GM23338 (cell line): Measurements from ENCODE around the gene PRAF2. TPM values are rescaled to one million over a fixed set of nuclear protein-coding genes. Genes with fewer than 3 reads are reported as not detected.
A peak's percentile ranks its signal among the peaks of the same experiment; 100 is the strongest.

Experiments used
- ATAC-seq: fragments of 200-7000 bp; cut with Tn5 transposase; 3 replicates; pipeline ENCODE4 v1.9.1; 2020
- DNase-seq: peaks from one replicate; pipeline ENCODE4 v3.0.0-alpha.2; 2015; ENCODE audit warnings: low spot score
- H2AFZ ChIP-seq: fragments of 200-600 bp; sonication (generic); 2 replicates; pipeline ENCODE4 v1.8.0; 2016; ENCODE audit warnings: antibody characterized with exemption, mild to moderate bottlenecking, moderate library complexity
- H3F3A ChIP-seq: fragments of 200-600 bp; sonication (generic); replicated peaks from 2 replicates; pipeline ENCODE4 v1.8.0; 2017; ENCODE audit warnings: antibody characterized with exemption, mixed run types, low read depth
- H3K27ac ChIP-seq: fragments of 200-600 bp; sonication (generic); 2 replicates; pipeline ENCODE4 v1.6.1; 2016; ENCODE audit warnings: low read depth
- H3K27me3 ChIP-seq: fragments of 200-600 bp; sonication (generic); 2 replicates; pipeline ENCODE4 v1.8.0; 2016; ENCODE audit warnings: mild to moderate bottlenecking, mixed run types, moderate library complexity; ENCODE audit not compliant: insufficient read depth
- H3K36me3 ChIP-seq: fragments of 200-600 bp; sonication (generic); 2 replicates; pipeline ENCODE4 v1.8.0; 2016; ENCODE audit warnings: mild to moderate bottlenecking; ENCODE audit not compliant: insufficient read depth
- H3K4me1 ChIP-seq: fragments of 200-600 bp; sonication (generic); 2 replicates; pipeline ENCODE4 v1.8.0; 2016; ENCODE audit warnings: mild to moderate bottlenecking, moderate library complexity; ENCODE audit not compliant: insufficient read depth
- H3K4me2 ChIP-seq: fragments of 200-600 bp; sonication (generic); 2 replicates; pipeline ENCODE4 v1.7.1; 2017; ENCODE audit warnings: mixed run types
- H3K4me3 ChIP-seq: fragments of 200-600 bp; sonication (generic); 2 replicates; pipeline ENCODE4 v1.6.1; 2016; ENCODE audit warnings: mixed run types
- H3K79me2 ChIP-seq: fragments of 200-600 bp; sonication (generic); replicated peaks from 2 replicates; pipeline ENCODE4 v1.8.0; 2017; ENCODE audit warnings: mild to moderate bottlenecking; ENCODE audit not compliant: insufficient read depth
- H3K9me2 ChIP-seq: fragments of 200-600 bp; sonication (generic); 2 replicates; pipeline ENCODE4 v1.8.0; 2017; ENCODE audit not compliant: insufficient read depth
- H4K20me1 ChIP-seq: fragments of 200-600 bp; sonication (generic); replicated peaks from 2 replicates; pipeline ENCODE4 v1.8.0; 2017; ENCODE audit warnings: mild to moderate bottlenecking; ENCODE audit not compliant: insufficient read depth
- H3K27ac Mint-ChIP-seq: 2 replicates; pipeline ENCODE4 v1.8.0; 2020; ENCODE audit warnings: inconsistent platforms, mild to moderate bottlenecking, moderate library complexity, mixed read lengths
- H3K27me3 Mint-ChIP-seq: 3 replicates; pipeline ENCODE4 v1.8.0; 2022; ENCODE audit warnings: low read depth, mild to moderate bottlenecking, moderate library complexity, mixed read lengths, inconsistent platforms; ENCODE audit not compliant: insufficient read depth, poor library complexity
- H3K36me3 Mint-ChIP-seq: 3 replicates; pipeline ENCODE4 v1.8.0; 2021; ENCODE audit warnings: low read depth, mild to moderate bottlenecking, inconsistent platforms, moderate library complexity, mixed read lengths
- H3K4me1 Mint-ChIP-seq: 3 replicates; pipeline ENCODE4 v1.8.0; 2020; ENCODE audit warnings: mild to moderate bottlenecking, inconsistent platforms, mixed read lengths
- H3K4me3 Mint-ChIP-seq: 3 replicates; pipeline ENCODE4 v1.8.0; 2021; ENCODE audit warnings: moderate library complexity, mild to moderate bottlenecking, inconsistent platforms, mixed read lengths
- H3K9me3 Mint-ChIP-seq: 3 replicates; pipeline ENCODE4 v1.8.0; 2020; ENCODE audit warnings: moderate library complexity, mild to moderate bottlenecking, inconsistent platforms, mixed read lengths
- CTCF ChIP-seq, 2 experiments: fragments of 200-600 bp in 1 of 2; sonication (generic) in 1 of 2; conservative IDR thresholded peaks; 2 replicates each; pipeline versions ENCODE4 v1.5.1 to v1.6.1; 2016 to 2017; ENCODE audit warnings: antibody characterized with exemption in 2 of 2, low read depth in 2 of 2, mild to moderate bottlenecking in 2 of 2, moderate library complexity in 1 of 2
- EZH2phosphoT487 ChIP-seq: fragments of 200-600 bp; sonication (generic); IDR thresholded peaks from one replicate; pipeline ENCODE4 v1.8.1; 2018; ENCODE audit warnings: antibody characterized with exemption; ENCODE audit not compliant: unreplicated experiment
- JUNB ChIP-seq: IDR thresholded peaks from one replicate; pipeline ENCODE4 v1.6.1; 2016; ENCODE audit warnings: antibody characterized with exemption; ENCODE audit not compliant: unreplicated experiment
- NANOG ChIP-seq: IDR thresholded peaks from 2 replicates; pipeline ENCODE4 v1.6.1; 2016; ENCODE audit warnings: antibody characterized with exemption, borderline replicate concordance
- POLR2AphosphoS5 ChIP-seq: IDR thresholded peaks from 2 replicates; pipeline ENCODE4 v1.6.1; 2016; ENCODE audit warnings: antibody characterized with exemption, low read depth
- ZNF114 ChIP-seq: fragments of 250-450 bp; sonication (Bioruptor Pico); IDR thresholded peaks from 2 replicates; pipeline ENCODE4 v1.5.0; 2020; ENCODE audit warnings: mild to moderate bottlenecking, moderate library complexity
- ZNF331 ChIP-seq: fragments of 250-450 bp; sonication (Bioruptor Pico); IDR thresholded peaks from 2 replicates; pipeline ENCODE4 v1.5.0; 2020; ENCODE audit warnings: low read depth, mild to moderate bottlenecking, moderate library complexity
- polyA plus RNA-seq: library from polyadenylated mRNA; unstranded; fragments of >200 nt; fragmentation: Nextera tagmentation; extraction: Ambion mirVana; gene quantifications from 2 replicates; pipeline ENCODE4 v1.2.1, GENCODE V29; 2016
- total RNA-seq: library from RNA; depleted of rRNA; stranded (reverse); fragments of >200 nt; shearing (Covaris generic); gene quantifications from 2 replicates; pipeline ENCODE4 v1.2.3, GENCODE V29; 2014
- TF ChIP-seq, protein P1 (sequence below): IDR thresholded peaks from one replicate; pipeline ENCODE4 v1.6.1; 2018; ENCODE audit warnings: antibody characterized with exemption; ENCODE audit not compliant: unreplicated experiment

The PRAF2 gene
- total and polyA plus RNA-seq, 2 experiments from 2014 or later = 6.3 to 22.1 TPM

GRCh38 chrX:49101629-49101984 is 27.8 kb upstream of the PRAF2 start:
- ATAC-seq (peak; percentile 74), DNase-seq (peak; percentile 39)
- H3K27me3 Mint-ChIP-seq = peaks cover 10% of the 10 kb centered on the region
- Histone ChIP-seq H3K79me2 (no peaks in the 10 kb centered on the region), H3K9me2 (no peaks in the 10 kb centered on the region), H3K27me3 (no peaks in the 10 kb centered on the region), H4K20me1 (no peaks in the 10 kb centered on the region), H3K27ac (no peak overlapping the region), H3K4me3 (peak overlapping the region; percentile 75), H3K4me1 (no peaks in the 10 kb centered on the region), H3K36me3 (no peaks in the 10 kb centered on the region), H3K4me2 (peak overlapping the region; percentile 77), H2AFZ (peak overlapping the region; percentile 69; the same call in 1 of the 2 replicates), H3F3A (no peaks in the 10 kb centered on the region)
- peak overlapping the region; percentile 89 for H3K4me3 Mint-ChIP-seq
- no peak overlapping the region for H3K27ac Mint-ChIP-seq
- TF ChIP-seq CTCF (conservative IDR thresholded peaks at IDR 0.05; ENCODE audit: low read depth in 2 of 2) = peak; percentile 34 to 44; a peak in 3 of 4 replicates
- no peak for TF ChIP-seq ZNF114 (CRISPR knock-in tag)
- TF ChIP-seq, protein P1, sequence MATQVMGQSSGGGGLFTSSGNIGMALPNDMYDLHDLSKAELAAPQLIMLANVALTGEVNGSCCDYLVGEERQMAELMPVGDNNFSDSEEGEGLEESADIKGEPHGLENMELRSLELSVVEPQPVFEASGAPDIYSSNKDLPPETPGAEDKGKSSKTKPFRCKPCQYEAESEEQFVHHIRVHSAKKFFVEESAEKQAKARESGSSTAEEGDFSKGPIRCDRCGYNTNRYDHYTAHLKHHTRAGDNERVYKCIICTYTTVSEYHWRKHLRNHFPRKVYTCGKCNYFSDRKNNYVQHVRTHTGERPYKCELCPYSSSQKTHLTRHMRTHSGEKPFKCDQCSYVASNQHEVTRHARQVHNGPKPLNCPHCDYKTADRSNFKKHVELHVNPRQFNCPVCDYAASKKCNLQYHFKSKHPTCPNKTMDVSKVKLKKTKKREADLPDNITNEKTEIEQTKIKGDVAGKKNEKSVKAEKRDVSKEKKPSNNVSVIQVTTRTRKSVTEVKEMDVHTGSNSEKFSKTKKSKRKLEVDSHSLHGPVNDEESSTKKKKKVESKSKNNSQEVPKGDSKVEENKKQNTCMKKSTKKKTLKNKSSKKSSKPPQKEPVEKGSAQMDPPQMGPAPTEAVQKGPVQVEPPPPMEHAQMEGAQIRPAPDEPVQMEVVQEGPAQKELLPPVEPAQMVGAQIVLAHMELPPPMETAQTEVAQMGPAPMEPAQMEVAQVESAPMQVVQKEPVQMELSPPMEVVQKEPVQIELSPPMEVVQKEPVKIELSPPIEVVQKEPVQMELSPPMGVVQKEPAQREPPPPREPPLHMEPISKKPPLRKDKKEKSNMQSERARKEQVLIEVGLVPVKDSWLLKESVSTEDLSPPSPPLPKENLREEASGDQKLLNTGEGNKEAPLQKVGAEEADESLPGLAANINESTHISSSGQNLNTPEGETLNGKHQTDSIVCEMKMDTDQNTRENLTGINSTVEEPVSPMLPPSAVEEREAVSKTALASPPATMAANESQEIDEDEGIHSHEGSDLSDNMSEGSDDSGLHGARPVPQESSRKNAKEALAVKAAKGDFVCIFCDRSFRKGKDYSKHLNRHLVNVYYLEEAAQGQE = no peak
- TF ChIP-seq EZH2phosphoT487 = no peak
- no peak for TF ChIP-seq NANOG
- H3K9me3 Mint-ChIP-seq = no peaks in the 10 kb centered on the region; the same call in 2 of the 3 replicates
- no peaks in the 10 kb centered on the region for H3K36me3 Mint-ChIP-seq
- H3K4me1 Mint-ChIP-seq = 0 out of 3 replicates have a peak, but pooled peaks cover 2% of the 10 kb centered on the region

- H3K4me1 ChIP-seq = no peaks in the 10 kb centered on the region
- no peaks in the 10 kb centered on the region for H3K9me2 ChIP-seq
- H2AFZ ChIP-seq = peak overlapping the region; percentile 69; the same call in 1 of the 2 replicates
- H3K27ac ChIP-seq = no peak overlapping the region
- DNase-seq (peak; percentile 95), ATAC-seq (peak; percentile 96)
- peak overlapping the region; percentile 75 for H3K4me3 ChIP-seq
- H3K4me2 ChIP-seq = peak overlapping the region; percentile 82
- Mint-ChIP-seq H3K9me3 (no peaks in the 10 kb centered on the region; the same call in 2 of the 3 replicates), H3K27me3 (peaks cover 10% of the 10 kb centered on the region), H3K36me3 (no peaks in the 10 kb centered on the region), H3K4me3 (peak overlapping the region; percentile 89), H3K4me1 (0 out of 3 replicates have a peak, but pooled peaks cover 2% of the 10 kb centered on the region), H3K27ac (peak overlapping the region; percentile 80; the same call in 1 of the 2 replicates)
- H3F3A ChIP-seq = no peaks in the 10 kb centered on the region
- H3K27me3 ChIP-seq = no peaks in the 10 kb centered on the region
- no peaks in the 10 kb centered on the region for H4K20me1 ChIP-seq
- TF ChIP-seq JUNB (no peak), ZNF114 (CRISPR knock-in tag) (no peak), POLR2AphosphoS5 (peak; percentile 79), ZNF331 (CRISPR knock-in tag) (no peak), EZH2phosphoT487 (no peak)
- TF ChIP-seq, protein P1 = no peak
- H3K79me2 ChIP-seq = no peaks in the 10 kb centered on the region
- no peaks in the 10 kb centered on the region for H3K36me3 ChIP-seq
These were observed 27.2 kb upstream of the PRAF2 start for GRCh38 chrX:49100704-49101628.
